NT2/D1 (cell line): ENCODE results near the gene TMEM129.

Source experiments
- SUZ12 ChIP-seq: IDR thresholded peaks from 2 replicates; pipeline ENCODE4 v1.6.1; 2011; ENCODE audit not compliant: insufficient read length, insufficient read depth; ENCODE audit errors: extremely low read depth
- YY1 ChIP-seq: IDR thresholded peaks from 2 replicates; pipeline ENCODE4 v1.6.1; 2011; ENCODE audit not compliant: insufficient read length, insufficient read depth
- ZNF274 ChIP-seq: IDR thresholded peaks from 2 replicates; pipeline ENCODE4 v1.6.1; 2011; ENCODE audit warnings: mild to moderate bottlenecking, low read depth, low read length

GRCh38 chr4:1693131-1693896 lies 27.8 kb downstream of the TMEM129 start:
- TF ChIP-seq ZNF274 (no peak), YY1 (no peak), SUZ12 (no peak)
